DND-41 (cell line): Measurements from ENCODE around the gene YPEL3.

Experiments
- CTCF ChIP-seq: IDR thresholded peaks from 2 replicates; pipeline ENCODE4 v1.5.1; 2012; ENCODE audit warnings: borderline replicate concordance, low read length, moderate library complexity, mild to moderate bottlenecking; ENCODE audit not compliant: poor library complexity, severe bottlenecking; ENCODE audit errors: extremely low read depth
- EZH2 ChIP-seq: IDR thresholded peaks from 3 replicates; pipeline ENCODE4 v1.6.1; 2012; ENCODE audit warnings: borderline replicate concordance, low read depth, mild to moderate bottlenecking, moderate library complexity, low read length, inconsistent platforms; ENCODE audit not compliant: severe bottlenecking

GRCh38 chr16:30110661-30111060 lies 14.6 kb upstream of the YPEL3 start:
- TF ChIP-seq CTCF, result no peak
- no peak for TF ChIP-seq EZH2
